Hematopoietic multipotent progenitor cell (in vitro differentiated cells): ENCODE measurements around the gene TMEM132E. TPM values are rescaled to one million over a fixed set of nuclear protein-coding genes. Genes with fewer than 3 reads are reported as not detected.
"Not testable (repeated sequence)": the region's sequence is repeated elsewhere in the genome, so short reads cannot be mapped to it uniquely, and the experiment has no call there.

Experiments
- DNase-seq, 3 donors: peaks; one replicate each; pipeline ENCODE4 v3.0.0-alpha.2; 2011 to 2015; ENCODE audit warnings: low read depth in 2 of 3, low spot score in 2 of 3
- total RNA-seq: library from RNA; depleted of rRNA; stranded (reverse); fragments of >200 nt; gene quantifications from one replicate; pipeline ENCODE4 v1.2.3, GENCODE V29; 2012

TMEM132E gene
- 0.27 TPM for total RNA-seq

GRCh38 chr17:34579017-34579946, at the start of gene TMEM132E:
TMEM132E (plus strand) TSS chr17:34579582; CDS start chr17:34581077, 1,495 bp downstream.
- peak in 1 of 3 donors; percentile 27 for DNase-seq

GRCh38 chr17:34530918-34531317, 48.5 kb upstream of the TMEM132E start:
- DNase-seq, result no peak

- DNase-seq, result no peak
Measured at GRCh38 chr17:34532281-34533065, 46.9 kb upstream of the TMEM132E start.

- DNase-seq, result no peak
Measured at GRCh38 chr17:34533806-34534527, 45.4 kb upstream of the TMEM132E start.

GRCh38 chr17:34537445-34537844, 41.9 kb upstream of the TMEM132E start:
- no peak for DNase-seq

- not testable (repeated sequence) for DNase-seq
Measured at GRCh38 chr17:34538582-34538981, 40.8 kb upstream of the TMEM132E start.

GRCh38 chr17:34539881-34540280, 39.5 kb upstream of the TMEM132E start:
- DNase-seq, result no peak

GRCh38 chr17:34542700-34543336, 36.6 kb upstream of the TMEM132E start:
- peak in 2 of 3 donors; percentile 34 to 48 for DNase-seq

GRCh38 chr17:34547453-34548063, 31.8 kb upstream of the TMEM132E start:
- no peak for DNase-seq

GRCh38 chr17:34549966-34550365, 29.4 kb upstream of the TMEM132E start:
- DNase-seq, result no peak

- DNase-seq, result no peak
Measured at GRCh38 chr17:34553907-34554306, 25.5 kb upstream of the TMEM132E start.

- DNase-seq, result peak in 1 of 3 donors; percentile 36
Measured at GRCh38 chr17:34556384-34556783, 23.0 kb upstream of the TMEM132E start.

GRCh38 chr17:34556931-34557330, 22.5 kb upstream of the TMEM132E start:
- DNase-seq, result no peak

GRCh38 chr17:34561328-34561727, 18.1 kb upstream of the TMEM132E start:
- DNase-seq, result no peak

- DNase-seq, result no peak
Measured at GRCh38 chr17:34562387-34562786, 17.0 kb upstream of the TMEM132E start.

GRCh38 chr17:34565713-34566112, 13.7 kb upstream of the TMEM132E start:
- DNase-seq, result no peak

GRCh38 chr17:34566201-34566600, 13.2 kb upstream of the TMEM132E start:
- no peak for DNase-seq

GRCh38 chr17:34566873-34567272, 12.5 kb upstream of the TMEM132E start:
- no peak for DNase-seq

- no peak for DNase-seq
Measured at GRCh38 chr17:34567691-34568465, 11.5 kb upstream of the TMEM132E start.
